HG02571 (cell line): Measurements from ENCODE around the gene FAM221B.

Experiments used
- ATAC-seq: cut with Tn5 transposase; IDR thresholded peaks from one replicate; pipeline ENCODE4 v1.9.1; 2021; ENCODE audit warnings: mild to moderate bottlenecking, moderate library complexity; ENCODE audit not compliant: unreplicated experiment

FAM221B gene

GRCh38 chr9:35792024-35792813 lies 36.3 kb downstream of the FAM221B start:
- ATAC-seq: no peak

GRCh38 chr9:35791297-35791921 lies 37.1 kb downstream of the FAM221B start, which contains the start of gene NPR2:
Gene NPR2, plus strand, starts transcription at chr9:35791591. Its CDS starts 818 bp downstream, at chr9:35792409.
- ATAC-seq: no peak

GRCh38 chr9:35790385-35791296 lies 37.9 kb downstream of the FAM221B start:
- ATAC-seq: peak; percentile 58

- ATAC-seq: no peak
These were observed 38.5 kb downstream of the FAM221B start for GRCh38 chr9:35790025-35790384.

- ATAC-seq: no peak
These were observed 39.0 kb downstream of the FAM221B start for GRCh38 chr9:35789541-35789940.

GRCh38 chr9:35783418-35783817 lies 45.1 kb downstream of the FAM221B start:
- no peak for ATAC-seq

GRCh38 chr9:35781066-35781465 lies 47.5 kb downstream of the FAM221B start:
- ATAC-seq: no peak

- no peak for ATAC-seq
These were observed 50.0 kb downstream of the FAM221B start for GRCh38 chr9:35778496-35778895.

GRCh38 chr9:35776018-35776417 lies 52.5 kb downstream of the FAM221B start:
- ATAC-seq: no peak

GRCh38 chr9:35774907-35775635 lies 53.5 kb downstream of the FAM221B start:
- no peak for ATAC-seq

- ATAC-seq: no peak
These were observed 56.6 kb downstream of the FAM221B start for GRCh38 chr9:35771943-35772342.

- no peak for ATAC-seq
These were observed 57.0 kb downstream of the FAM221B start for GRCh38 chr9:35771534-35771933.

- ATAC-seq: no peak
These were observed 57.5 kb downstream of the FAM221B start for GRCh38 chr9:35771075-35771433.

GRCh38 chr9:35769763-35770162 lies 58.8 kb downstream of the FAM221B start:
- no peak for ATAC-seq

GRCh38 chr9:35767458-35767857 lies 61.1 kb downstream of the FAM221B start:
- ATAC-seq: no peak

- no peak for ATAC-seq
These were observed 61.5 kb downstream of the FAM221B start for GRCh38 chr9:35766997-35767396.
